ENCODE results near the gene FOXF1. TPM values are rescaled to one million over a fixed set of nuclear protein-coding genes. Genes with fewer than 3 reads are reported as not detected.

The FOXF1 gene
- total RNA-seq, 1 experiment from 2014 or later: not detected

- Mint-ChIP-seq H3K36me3 (ENCODE audit: insufficient read depth, unreplicated experiment) (peaks cover 11% of the 10 kb centered on the region), H3K4me1 (ENCODE audit: low read depth, unreplicated experiment) (peaks cover 16% of the 10 kb centered on the region), H3K4me3 (ENCODE audit: low read depth, unreplicated experiment) (no peak overlapping the region), H3K9me3 (ENCODE audit: low read depth, unreplicated experiment) (no peaks in the 10 kb centered on the region), H3K27ac (ENCODE audit: unreplicated experiment) (no peak overlapping the region), H3K27me3 (ENCODE audit: unreplicated experiment) (peaks cover 50% of the 10 kb centered on the region)
- BruUV-seq (replicated peaks): no TSS peak
- no peak for TF ChIP-seq CTCF (IDR thresholded peaks at IDR 0.05; ENCODE audit: unreplicated experiment)
- DNase-seq: no peak
- intact Hi-C loops (cut with micrococcal nuclease; ENCODE audit: unreplicated experiment): loop anchor here (5.0 kb wide), 3 partner anchors 312 to 632 kb away; no protein-coding TSS in a partner anchor
- CTCF ChIA-PET: no interaction called here
These were observed 49.5 kb downstream of the FOXF1 start for GRCh38 chr16:86559802-86560305.

- TF ChIP-seq CTCF (IDR thresholded peaks at IDR 0.05; ENCODE audit: unreplicated experiment): no peak
- no TSS peak for BruUV-seq (replicated peaks)
- no peak for DNase-seq
- H3K4me3 Mint-ChIP-seq (ENCODE audit: low read depth, unreplicated experiment): no peak overlapping the region
- peaks cover 11% of the 10 kb centered on the region for H3K36me3 Mint-ChIP-seq (ENCODE audit: insufficient read depth, unreplicated experiment)
- peaks cover 17% of the 10 kb centered on the region for H3K4me1 Mint-ChIP-seq (ENCODE audit: low read depth, unreplicated experiment)
- no peak overlapping the region for H3K27ac Mint-ChIP-seq (ENCODE audit: unreplicated experiment)
- intact Hi-C loops (cut with micrococcal nuclease; ENCODE audit: unreplicated experiment): loop anchor here (5.0 kb wide), 3 partner anchors 310 to 630 kb away; no protein-coding TSS in a partner anchor
- CTCF ChIA-PET: interaction anchor here (0.6 to 1.5 kb wide), 3 partner anchors 198 to 455 kb away, joined by 3 to 4 read pairs (median 3); no protein-coding TSS in a partner anchor
- H3K27me3 Mint-ChIP-seq (ENCODE audit: unreplicated experiment): peaks cover 50% of the 10 kb centered on the region
- no peaks in the 10 kb centered on the region for H3K9me3 Mint-ChIP-seq (ENCODE audit: low read depth, unreplicated experiment)
These were observed 52.0 kb downstream of the FOXF1 start for GRCh38 chr16:86562356-86562755.

- peaks cover 40% of the 10 kb centered on the region for H3K27me3 Mint-ChIP-seq (ENCODE audit: unreplicated experiment)
These were observed 53.4 kb downstream of the FOXF1 start for GRCh38 chr16:86563469-86564345.

More at GRCh38 chr16:86563469-86564345, 53.4 kb downstream of the FOXF1 start:
- intact Hi-C loops (cut with micrococcal nuclease; ENCODE audit: unreplicated experiment): loop anchor here (1.0 to 5.0 kb wide), 7 partner anchors 271 to 715 kb away; no protein-coding TSS in a partner anchor
- peak; percentile 100 for TF ChIP-seq CTCF (IDR thresholded peaks at IDR 0.05; ENCODE audit: unreplicated experiment)
- H3K9me3 Mint-ChIP-seq (ENCODE audit: low read depth, unreplicated experiment): no peaks in the 10 kb centered on the region
- H3K27ac Mint-ChIP-seq (ENCODE audit: unreplicated experiment): no peak overlapping the region
- H3K4me3 Mint-ChIP-seq (ENCODE audit: low read depth, unreplicated experiment): peak overlapping the region; percentile 56
- CTCF ChIA-PET: interaction anchor here (0.5 to 2.5 kb wide), 15 partner anchors 12 to 716 kb away, joined by 3 to 22 read pairs (median 5); no protein-coding TSS in a partner anchor
- peaks cover 25% of the 10 kb centered on the region for H3K36me3 Mint-ChIP-seq (ENCODE audit: insufficient read depth, unreplicated experiment)
- BruUV-seq (replicated peaks): no TSS peak
- peaks cover 17% of the 10 kb centered on the region for H3K4me1 Mint-ChIP-seq (ENCODE audit: low read depth, unreplicated experiment)
- DNase-seq: peak; percentile 94

Other genes with a start within 250 kb of the FOXF1 start
- 47.8 and 48.9 TPM in 2 replicates for gene MTHFSD, start 44.7 kb downstream of the FOXF1 start, total RNA-seq (2022)
- gene FOXC2, start 56.3 kb downstream of the FOXF1 start, total RNA-seq (2022): 8.7 and 10.9 TPM in 2 replicates
- gene FOXL1, start 68.0 kb downstream of the FOXF1 start, total RNA-seq (2022): 13.3 and 14.5 TPM in 2 replicates